Osteocyte (in vitro differentiated cells): ENCODE measurements around the gene ATG2B. TPM values are rescaled to one million over a fixed set of nuclear protein-coding genes. Genes with fewer than 3 reads are reported as not detected.

ENCODE experiments used
- DNase-seq: peaks from one replicate; pipeline ENCODE4 v3.0.0; 2021; ENCODE audit warnings: mixed read lengths; ENCODE audit not compliant: unreplicated experiment; ENCODE audit errors: extremely low spot score
- H3K27ac Mint-ChIP-seq: one replicate; pipeline ENCODE4 v1.8.0; 2021; ENCODE audit warnings: mild to moderate bottlenecking, mixed read lengths; ENCODE audit not compliant: unreplicated experiment
- H3K27me3 Mint-ChIP-seq: one replicate; pipeline ENCODE4 v1.8.0; 2021; ENCODE audit warnings: mixed read lengths; ENCODE audit not compliant: unreplicated experiment
- H3K36me3 Mint-ChIP-seq: one replicate; pipeline ENCODE4 v1.8.0; 2021; ENCODE audit warnings: mixed read lengths; ENCODE audit not compliant: unreplicated experiment
- H3K4me1 Mint-ChIP-seq: one replicate; pipeline ENCODE4 v1.8.0; 2021; ENCODE audit warnings: mixed read lengths; ENCODE audit not compliant: unreplicated experiment
- H3K4me3 Mint-ChIP-seq: one replicate; pipeline ENCODE4 v1.8.0; 2021; ENCODE audit warnings: mild to moderate bottlenecking, moderate library complexity, mixed read lengths; ENCODE audit not compliant: unreplicated experiment
- H3K9me3 Mint-ChIP-seq: one replicate; pipeline ENCODE4 v1.8.0; 2021; ENCODE audit warnings: mixed read lengths; ENCODE audit not compliant: unreplicated experiment
- CTCF ChIP-seq: fragments of 200-600 bp; sonication (generic); IDR thresholded peaks from 2 replicates; pipeline ENCODE4 v1.5.0; 2021; ENCODE audit warnings: antibody characterized with exemption, mild to moderate bottlenecking, moderate library complexity
- total RNA-seq: library from RNA; stranded (reverse); gene quantifications from 2 replicates; pipeline ENCODE4 v1.2.1, GENCODE V29; 2021

ATG2B gene
- total RNA-seq, 1 donor from 2014 or later, result 26.9 TPM

- Mint-ChIP-seq H3K36me3 (peaks cover 60% of the 10 kb centered on the region), H3K9me3 (no peaks in the 10 kb centered on the region), H3K4me3 (no peak overlapping the region), H3K4me1 (no peaks in the 10 kb centered on the region), H3K27ac (no peak overlapping the region), H3K27me3 (no peaks in the 10 kb centered on the region)
- no peak for TF ChIP-seq CTCF
- DNase-seq, result no peak
Measured at GRCh38 chr14:96309133-96309895, 53.8 kb downstream of the ATG2B start.

- no peak for DNase-seq
- Mint-ChIP-seq H3K27ac (no peak overlapping the region), H3K27me3 (no peaks in the 10 kb centered on the region), H3K36me3 (peaks cover 50% of the 10 kb centered on the region), H3K4me3 (no peak overlapping the region), H3K4me1 (peaks cover 1% of the 10 kb centered on the region), H3K9me3 (no peaks in the 10 kb centered on the region)
- TF ChIP-seq CTCF, result no peak
Measured at GRCh38 chr14:96307434-96307833, 55.7 kb downstream of the ATG2B start.

GRCh38 chr14:96304956-96305355, 58.2 kb downstream of the ATG2B start:
- Mint-ChIP-seq H3K9me3 (no peaks in the 10 kb centered on the region), H3K27ac (no peak overlapping the region), H3K36me3 (peaks cover 45% of the 10 kb centered on the region), H3K27me3 (no peaks in the 10 kb centered on the region), H3K4me3 (no peak overlapping the region), H3K4me1 (peaks cover 1% of the 10 kb centered on the region)
- TF ChIP-seq CTCF, result peak; percentile 21
- no peak for DNase-seq

- no peak for DNase-seq
- Mint-ChIP-seq H3K9me3 (no peaks in the 10 kb centered on the region), H3K4me1 (peaks cover 1% of the 10 kb centered on the region), H3K36me3 (peaks cover 42% of the 10 kb centered on the region), H3K4me3 (no peak overlapping the region), H3K27ac (no peak overlapping the region), H3K27me3 (no peaks in the 10 kb centered on the region)
- TF ChIP-seq CTCF, result no peak
Measured at GRCh38 chr14:96303981-96304380, 59.2 kb downstream of the ATG2B start.

GRCh38 chr14:96299441-96299840, 63.7 kb downstream of the ATG2B start:
- Mint-ChIP-seq H3K9me3 (no peaks in the 10 kb centered on the region), H3K4me1 (peaks cover 1% of the 10 kb centered on the region), H3K27ac (no peak overlapping the region), H3K36me3 (peaks cover 25% of the 10 kb centered on the region), H3K27me3 (no peaks in the 10 kb centered on the region), H3K4me3 (no peak overlapping the region)
- DNase-seq, result no peak
- TF ChIP-seq CTCF, result no peak
